HG03460 (cell line): ENCODE data around the gene COL12A1.

ENCODE experiments used
- ATAC-seq: cut with Tn5 transposase; IDR thresholded peaks from one replicate; pipeline ENCODE4 v1.9.1; 2021; ENCODE audit not compliant: unreplicated experiment

Gene COL12A1

GRCh38 chr6:75180864-75181263 is 25.0 kb downstream of the COL12A1 start:
- ATAC-seq: no peak

- ATAC-seq: no peak
Measured at GRCh38 chr6:75178757-75179156, 27.1 kb downstream of the COL12A1 start.

GRCh38 chr6:75176076-75176582 is 29.7 kb downstream of the COL12A1 start:
- no peak for ATAC-seq

- no peak for ATAC-seq
Measured at GRCh38 chr6:75171986-75172385, 33.9 kb downstream of the COL12A1 start.

- ATAC-seq: no peak
Measured at GRCh38 chr6:75171567-75171966, 34.3 kb downstream of the COL12A1 start.

GRCh38 chr6:75170691-75171560 is 34.9 kb downstream of the COL12A1 start:
- no peak for ATAC-seq

GRCh38 chr6:75169689-75170586 is 35.9 kb downstream of the COL12A1 start:
- ATAC-seq: no peak

GRCh38 chr6:75167851-75168250 is 38.0 kb downstream of the COL12A1 start:
- ATAC-seq: no peak

- no peak for ATAC-seq
Measured at GRCh38 chr6:75167325-75167724, 38.5 kb downstream of the COL12A1 start.

- ATAC-seq: no peak
Measured at GRCh38 chr6:75166773-75167172, 39.1 kb downstream of the COL12A1 start.

GRCh38 chr6:75166236-75166635 is 39.6 kb downstream of the COL12A1 start:
- ATAC-seq: no peak

- ATAC-seq: no peak
Measured at GRCh38 chr6:75158176-75158575, 47.7 kb downstream of the COL12A1 start.

- no peak for ATAC-seq
Measured at GRCh38 chr6:75157336-75157735, 48.5 kb downstream of the COL12A1 start.

- no peak for ATAC-seq
Measured at GRCh38 chr6:75156186-75156878, 49.5 kb downstream of the COL12A1 start.

GRCh38 chr6:75155631-75156030 is 50.2 kb downstream of the COL12A1 start:
- ATAC-seq: no peak

- ATAC-seq: no peak
Measured at GRCh38 chr6:75154973-75155372, 50.9 kb downstream of the COL12A1 start.

- ATAC-seq: no peak
Measured at GRCh38 chr6:75150685-75151412, 55.0 kb downstream of the COL12A1 start.

GRCh38 chr6:75149696-75150095 is 56.2 kb downstream of the COL12A1 start:
- no peak for ATAC-seq

GRCh38 chr6:75149240-75149639 is 56.6 kb downstream of the COL12A1 start:
- no peak for ATAC-seq

- ATAC-seq: peak; percentile 87
Measured at GRCh38 chr6:75147512-75147911, 58.3 kb downstream of the COL12A1 start.
